SK-N-DZ (cell line): Measurements from ENCODE around the gene ITGAE.

Experiments
- DNase-seq: peaks from one replicate; pipeline ENCODE4 v3.0.0-alpha.2; 2015; ENCODE audit warnings: low spot score

ITGAE gene

DNA sequence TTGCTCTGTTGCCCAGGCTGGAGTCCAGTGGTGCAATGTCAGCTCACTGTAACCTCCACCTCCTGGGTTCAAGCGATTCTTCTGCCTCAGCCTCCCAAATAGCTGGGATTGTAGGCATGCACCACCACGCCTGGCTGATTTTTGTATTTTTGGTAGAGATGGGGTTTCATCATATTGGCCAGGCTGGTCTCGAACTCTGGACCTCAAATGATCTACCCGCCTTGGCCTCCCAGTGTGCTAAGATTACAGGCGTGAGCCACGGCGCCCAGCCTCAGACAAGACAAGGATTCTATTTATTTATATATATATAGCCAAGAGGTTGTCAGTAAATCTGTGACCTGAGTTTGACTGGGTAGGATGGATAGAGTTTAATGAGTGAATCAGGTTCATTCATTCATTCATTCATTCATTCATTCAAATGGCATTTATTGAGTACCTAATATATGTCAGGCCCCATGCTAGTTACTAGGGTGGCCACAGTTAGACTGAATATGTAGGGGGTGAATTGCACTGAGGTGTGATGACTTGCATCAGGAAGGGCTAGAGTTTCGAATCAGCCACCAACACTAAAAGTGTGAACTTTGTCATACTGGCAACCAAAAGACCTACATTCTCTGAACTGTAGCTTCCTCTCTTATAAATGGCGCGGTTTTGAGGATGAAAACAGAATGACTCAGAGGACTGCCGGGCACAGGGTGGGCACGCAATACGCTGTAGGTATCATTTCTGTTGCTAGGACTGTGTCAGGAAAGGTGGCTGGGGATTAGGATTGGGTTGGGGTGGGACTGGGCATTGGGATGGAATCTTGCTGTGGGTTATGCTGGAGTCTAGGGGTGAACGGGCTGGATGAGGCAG lies 37.8 kb downstream of the ITGAE start:
- no peak for DNase-seq

DNA sequence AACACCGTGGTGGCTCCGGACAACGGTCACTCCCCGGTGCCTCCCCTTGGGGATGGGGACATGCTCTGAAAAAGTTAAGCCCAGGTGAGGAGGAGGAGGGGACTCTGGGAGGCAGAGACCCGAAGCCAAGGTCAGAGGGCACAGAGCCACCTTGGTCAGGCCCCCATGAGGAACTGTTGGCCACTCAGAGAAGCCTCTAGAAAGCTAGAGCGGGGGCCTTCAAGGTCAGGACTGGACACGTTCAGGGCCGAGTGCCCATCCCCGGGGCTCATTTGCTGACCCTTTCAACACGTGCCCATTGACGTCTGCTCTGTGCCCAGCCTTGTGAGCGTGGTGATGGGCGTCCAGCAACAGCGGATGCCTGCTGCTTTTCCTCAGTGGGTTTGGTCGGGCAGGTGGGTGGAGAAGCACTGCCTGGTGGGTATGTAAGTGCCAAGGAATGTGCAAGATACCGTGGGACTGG lies 39.0 kb downstream of the ITGAE start:
- no peak for DNase-seq

DNA sequence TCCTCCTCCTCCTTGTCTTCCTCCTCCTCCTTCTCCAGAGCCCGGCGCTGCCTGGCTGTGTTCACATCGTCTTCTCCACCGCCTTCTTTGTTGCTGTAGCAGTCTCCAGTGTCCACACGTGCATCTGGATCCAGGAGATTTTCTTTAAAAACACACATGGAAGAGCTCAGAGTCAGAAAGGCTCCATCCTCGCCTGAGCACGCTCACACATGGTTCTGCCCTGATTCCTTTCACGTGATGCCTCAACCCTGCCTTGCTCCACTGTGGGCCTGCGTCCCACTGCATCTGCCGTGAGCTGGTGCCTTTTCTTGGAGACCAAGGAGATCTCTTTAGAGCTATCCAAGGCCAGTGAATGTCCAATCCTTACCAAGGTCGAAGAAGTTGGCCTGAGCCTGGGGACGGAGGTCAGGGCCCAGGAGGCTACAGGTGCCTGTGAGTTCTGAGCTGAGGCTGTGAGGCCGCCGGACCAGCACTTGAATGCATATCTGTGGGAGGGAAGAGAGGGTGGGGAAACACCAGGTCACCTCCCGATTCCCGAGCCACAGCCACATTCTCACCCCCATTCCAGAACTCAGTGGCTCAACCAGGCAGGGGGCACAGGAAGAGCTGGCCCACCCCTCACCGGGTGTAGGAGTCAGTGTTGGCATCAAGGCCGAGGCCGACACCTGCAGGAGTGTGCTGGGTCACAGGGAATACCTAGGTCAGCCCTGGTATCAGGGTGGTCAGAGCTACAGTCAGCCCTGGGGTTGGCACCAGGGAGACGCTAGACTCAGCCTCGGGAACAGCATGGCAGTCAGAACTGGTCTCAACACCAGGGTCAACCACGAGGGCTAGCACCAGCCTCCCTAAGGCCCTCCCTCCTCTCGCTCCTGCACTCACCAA lies 39.7 kb downstream of the ITGAE start:
- DNase-seq, result no peak

DNA sequence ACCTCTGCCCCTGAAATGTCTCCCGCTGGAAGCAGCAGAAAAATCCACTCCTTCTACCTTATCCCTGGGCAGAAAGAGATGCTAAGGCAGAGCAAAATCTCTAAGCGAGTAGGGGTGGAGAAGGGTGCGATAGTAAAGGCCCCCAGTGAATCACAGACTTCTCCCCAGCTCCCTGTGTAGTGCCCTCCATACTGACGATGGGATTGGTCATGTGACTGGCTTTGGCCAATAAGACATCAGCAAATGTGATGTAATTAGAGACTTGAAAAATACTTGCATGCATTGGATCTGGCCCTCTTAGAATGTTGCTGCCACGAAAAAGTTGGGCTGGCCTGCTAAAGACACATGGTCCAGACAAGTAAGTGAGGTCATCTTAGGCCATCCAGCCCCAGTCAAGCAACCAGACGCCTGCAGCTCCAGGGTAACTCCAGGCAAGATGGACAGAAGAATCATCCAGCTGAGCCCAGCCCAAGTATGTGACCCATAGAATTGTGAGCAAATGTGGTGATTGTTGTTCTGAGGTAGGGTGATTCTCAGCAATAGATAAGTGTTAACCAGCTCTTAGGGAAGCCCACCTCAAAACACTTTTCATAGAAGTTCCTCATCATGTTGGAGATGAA lies 41.3 kb downstream of the ITGAE start:
- no peak for DNase-seq

DNA sequence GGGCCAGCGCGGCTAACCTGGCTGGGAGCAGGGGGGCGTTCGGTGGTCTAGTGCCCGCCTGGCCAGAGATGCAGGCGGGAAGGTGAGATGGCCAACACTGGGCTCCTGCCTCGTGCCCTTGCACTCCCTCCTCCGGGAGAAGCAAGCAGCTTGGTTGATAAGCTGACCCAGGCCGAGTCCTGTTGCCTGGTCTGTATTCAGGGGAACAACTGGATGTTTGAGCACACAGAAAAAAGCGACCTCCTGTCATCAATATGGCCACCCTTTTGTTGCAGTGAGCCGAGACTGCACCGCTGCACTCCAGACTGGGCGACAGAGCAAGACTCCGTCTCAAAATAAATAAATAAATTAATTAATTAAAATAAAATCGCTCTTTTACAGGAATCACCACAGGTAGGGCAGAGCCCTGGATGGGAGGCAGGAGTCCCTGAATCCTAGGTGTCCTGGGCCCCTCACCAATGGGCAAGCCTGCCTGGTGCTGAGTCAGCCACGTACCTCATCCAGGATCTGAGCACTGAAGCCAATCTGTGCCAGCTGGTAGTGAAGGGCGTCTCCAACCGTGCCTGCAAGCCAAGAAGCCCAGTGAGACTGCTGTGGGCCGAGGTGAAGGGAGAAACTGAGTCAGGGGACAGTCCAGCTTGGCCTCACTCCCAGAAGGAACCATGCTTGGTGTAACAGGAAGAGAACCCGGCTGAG lies 45.5 kb downstream of the ITGAE start:
- no peak for DNase-seq

DNA sequence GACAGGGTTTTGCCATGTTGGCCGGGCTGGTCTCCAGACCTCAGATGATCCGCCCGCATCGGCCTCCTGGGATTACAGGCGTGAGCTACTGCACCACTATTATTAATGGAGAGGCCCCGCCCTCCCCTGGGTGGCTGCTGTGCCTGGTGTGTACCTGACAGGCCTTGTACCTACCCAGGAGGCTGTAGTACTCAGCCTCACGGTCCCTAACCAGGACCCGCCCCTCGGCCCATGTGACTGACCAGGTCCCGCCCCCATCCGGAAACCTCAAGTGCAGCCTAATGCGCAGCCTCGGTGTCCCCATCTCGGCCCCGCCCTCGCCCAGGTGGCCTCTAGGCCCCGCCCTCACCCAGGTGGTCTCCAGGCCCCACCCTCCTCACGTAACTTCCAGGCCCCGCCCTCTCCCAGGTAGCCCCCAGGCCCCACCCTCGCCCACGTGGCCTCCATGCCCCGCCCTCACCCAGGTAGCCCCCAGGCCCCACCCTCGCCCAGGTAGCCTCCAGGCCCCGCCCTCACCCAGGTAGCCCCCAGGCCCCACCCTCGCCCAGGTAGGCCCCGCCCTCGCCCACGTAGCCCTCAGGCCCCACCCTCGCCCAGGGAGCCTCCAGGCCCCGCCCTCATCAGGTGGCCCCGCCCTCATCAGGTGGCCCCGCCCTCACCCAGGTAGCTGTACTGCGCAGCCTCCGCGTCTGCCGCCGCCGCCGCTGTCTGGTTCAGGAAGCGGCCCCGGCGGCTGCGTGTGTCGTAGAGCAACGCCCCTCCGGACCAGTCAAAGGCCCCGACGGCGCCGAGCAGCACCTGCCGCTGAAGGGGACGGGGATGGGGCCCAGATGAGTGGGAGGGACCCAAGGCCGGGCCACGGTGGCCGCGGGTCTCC lies 46.3 kb downstream of the ITGAE start:
- DNase-seq, result no peak

DNA sequence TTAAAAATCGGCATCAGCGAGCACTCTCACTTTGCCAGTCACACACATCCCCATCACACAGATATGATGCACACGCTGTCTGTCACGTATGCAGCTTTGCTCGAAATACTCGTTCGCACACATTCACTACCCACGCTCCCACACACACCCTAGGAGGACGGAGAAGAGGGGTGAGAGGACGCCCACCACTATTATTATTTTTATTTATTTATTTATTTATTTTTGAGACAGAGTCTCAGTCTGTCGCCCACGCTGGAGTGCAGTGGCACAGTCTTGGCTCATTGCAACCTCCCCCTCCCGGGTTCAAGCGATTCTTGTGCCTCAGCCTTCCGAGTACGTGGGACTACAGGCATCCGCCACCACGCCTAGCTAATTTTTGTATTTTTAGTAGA lies 46.9 kb downstream of the ITGAE start:
- DNase-seq, result no peak

DNA sequence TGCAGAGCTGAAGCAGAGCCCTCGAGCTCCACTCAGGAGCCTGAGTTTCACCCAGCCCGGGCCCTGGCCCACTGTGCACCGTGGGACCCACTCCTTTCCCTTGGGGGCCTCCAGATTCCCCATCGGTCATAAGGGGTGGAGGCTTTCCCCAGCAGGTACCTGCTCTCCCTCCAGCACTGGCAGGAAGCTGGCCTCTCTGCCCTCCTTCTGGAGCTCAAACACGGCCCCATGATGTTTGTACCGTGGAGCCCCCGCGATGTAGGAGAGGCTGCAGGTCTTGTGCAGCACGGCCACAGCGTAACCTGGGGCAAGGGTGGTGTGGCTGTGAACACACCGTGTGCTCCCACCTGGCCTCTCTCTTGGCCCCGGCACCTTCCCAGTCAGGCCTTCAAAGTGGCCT lies 47.4 kb downstream of the ITGAE start:
- DNase-seq, result no peak

DNA sequence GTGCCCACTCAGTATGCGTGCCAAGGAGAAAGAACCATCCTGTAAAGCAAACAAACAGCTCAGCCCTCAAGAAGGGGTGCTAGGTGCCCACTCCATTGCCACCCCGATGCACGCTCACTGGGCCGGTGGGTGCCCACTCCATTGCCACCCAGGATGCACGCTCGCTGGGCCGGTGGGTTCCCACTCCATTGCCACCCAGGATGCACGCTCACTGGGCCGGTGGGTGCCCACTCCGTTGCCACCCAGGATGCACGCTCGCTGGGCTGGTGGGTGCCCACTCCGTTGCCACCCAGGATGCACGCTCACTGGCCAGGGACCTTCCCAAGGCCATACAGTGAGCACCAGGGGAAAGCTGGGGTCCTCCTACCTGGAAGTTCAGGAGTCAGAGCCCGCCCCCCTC lies 49.2 kb downstream of the ITGAE start:
- DNase-seq, result no peak

DNA sequence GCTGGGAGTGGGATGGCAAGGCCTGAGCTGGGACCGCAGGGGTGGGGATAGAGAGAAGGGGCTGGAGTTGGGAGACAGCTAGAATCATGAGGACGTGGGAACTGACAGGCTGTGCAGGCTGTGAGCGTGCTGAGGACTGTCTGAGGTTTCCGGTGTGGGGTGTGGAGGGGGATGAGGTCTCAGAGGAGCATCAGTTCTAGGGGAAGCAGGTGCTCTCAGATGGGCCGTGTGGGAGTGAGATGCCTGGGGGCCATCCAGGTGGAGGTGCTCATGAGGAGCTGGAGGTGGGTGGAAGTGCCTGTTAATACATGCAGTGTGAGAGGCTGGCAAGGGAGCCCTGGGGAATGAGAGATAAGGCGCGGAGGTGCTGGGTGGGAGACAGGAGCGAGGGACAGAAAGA lies 50.1 kb downstream of the ITGAE start:
- DNase-seq, result no peak

DNA sequence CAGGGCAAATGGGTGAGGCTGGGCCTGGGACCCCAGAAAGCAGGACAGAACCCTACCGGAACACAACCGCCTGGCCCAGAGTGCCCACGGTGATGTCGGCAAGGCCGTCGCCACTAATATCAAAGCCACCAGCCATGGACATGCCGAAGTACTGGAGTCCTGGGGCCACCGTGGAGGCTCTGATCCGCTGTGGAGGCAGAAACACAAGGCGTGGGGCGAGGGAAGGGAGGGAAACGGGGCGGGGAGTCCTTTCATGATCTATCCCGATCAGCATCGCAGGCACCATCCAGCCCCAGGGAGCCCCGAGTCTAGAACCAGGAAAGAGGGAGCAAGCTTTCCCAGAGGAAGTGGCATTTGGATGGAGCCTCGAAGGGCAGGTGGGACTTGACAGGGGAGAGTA lies 50.7 kb downstream of the ITGAE start:
- DNase-seq, result no peak

DNA sequence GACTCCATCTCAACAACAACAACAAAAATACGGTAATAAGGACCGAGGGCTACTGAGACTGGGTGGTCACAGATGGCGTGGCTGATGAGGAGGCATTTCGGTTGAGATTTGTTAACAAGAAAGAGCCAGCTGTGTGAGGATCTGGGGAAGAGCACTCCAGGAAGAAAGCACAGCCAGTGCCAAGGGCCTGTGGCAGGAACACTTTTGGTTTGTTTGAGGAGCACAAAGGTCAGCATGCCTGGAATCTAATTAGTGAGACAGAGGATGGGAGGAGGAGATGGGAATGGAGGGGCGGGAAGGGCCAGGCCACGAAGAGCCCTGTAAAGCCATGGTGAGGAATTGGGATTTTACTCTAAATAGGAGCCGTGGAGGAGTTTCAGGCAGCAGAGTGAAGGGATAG lies 52.4 kb downstream of the ITGAE start:
- no peak for DNase-seq

DNA sequence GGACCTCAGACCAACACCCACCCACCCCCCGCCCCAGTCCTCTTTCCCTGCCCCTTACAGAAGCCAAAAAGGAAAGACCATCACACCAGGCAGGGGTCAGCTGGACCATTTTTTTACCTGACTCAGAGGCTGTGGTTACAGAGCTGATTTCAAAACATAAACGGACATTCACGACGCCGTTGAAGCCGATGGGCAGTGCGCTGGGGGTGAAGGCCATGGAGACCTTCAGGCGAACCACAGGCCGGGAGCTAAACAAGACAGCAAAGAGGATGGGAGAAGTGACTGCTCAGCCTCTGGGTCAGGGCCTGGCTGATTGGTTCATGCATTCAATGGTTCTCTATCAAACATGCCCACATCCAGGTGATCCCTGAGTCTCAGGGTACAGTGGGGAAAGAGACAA lies 53.2 kb downstream of the ITGAE start:
- no peak for DNase-seq

DNA sequence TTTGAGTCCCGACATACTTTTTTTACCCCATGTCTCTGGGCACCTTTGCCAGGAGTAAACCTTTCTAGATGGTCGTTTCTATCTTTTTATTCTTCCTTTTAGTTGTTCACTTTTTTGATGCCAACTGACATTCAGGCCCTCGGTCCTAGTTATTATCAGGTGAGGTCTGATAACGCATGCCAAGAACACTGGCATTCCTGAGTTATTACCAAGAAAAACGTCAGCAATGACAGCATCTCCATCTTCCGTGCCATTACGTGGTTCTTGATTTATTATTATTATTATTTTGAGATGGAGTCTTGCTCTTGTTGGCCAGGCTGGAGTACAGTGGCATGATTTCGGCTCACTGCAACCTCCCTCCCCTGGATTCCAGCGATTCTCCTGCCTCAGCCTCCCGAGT lies 55.9 kb downstream of the ITGAE start:
- DNase-seq, result no peak

DNA sequence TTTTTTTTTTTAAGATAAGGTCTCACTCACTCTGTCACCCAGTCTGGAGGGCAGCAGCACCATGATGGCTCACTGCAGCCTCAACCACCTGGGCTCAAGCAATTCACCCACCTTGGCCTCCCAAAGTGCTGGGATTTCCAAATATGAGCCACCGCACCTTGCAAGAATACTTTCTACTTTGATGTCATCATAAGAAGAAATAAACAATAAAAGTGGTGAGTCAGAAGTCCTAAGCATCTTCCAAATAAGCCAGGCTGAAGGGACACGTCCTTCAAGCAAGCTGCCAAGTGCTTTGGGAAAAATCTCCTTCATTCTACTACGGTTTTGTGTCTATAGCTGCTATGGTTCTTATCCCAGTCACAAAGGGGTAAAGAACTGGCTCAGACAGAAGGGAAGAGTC lies 57.0 kb downstream of the ITGAE start:
- no peak for DNase-seq

DNA sequence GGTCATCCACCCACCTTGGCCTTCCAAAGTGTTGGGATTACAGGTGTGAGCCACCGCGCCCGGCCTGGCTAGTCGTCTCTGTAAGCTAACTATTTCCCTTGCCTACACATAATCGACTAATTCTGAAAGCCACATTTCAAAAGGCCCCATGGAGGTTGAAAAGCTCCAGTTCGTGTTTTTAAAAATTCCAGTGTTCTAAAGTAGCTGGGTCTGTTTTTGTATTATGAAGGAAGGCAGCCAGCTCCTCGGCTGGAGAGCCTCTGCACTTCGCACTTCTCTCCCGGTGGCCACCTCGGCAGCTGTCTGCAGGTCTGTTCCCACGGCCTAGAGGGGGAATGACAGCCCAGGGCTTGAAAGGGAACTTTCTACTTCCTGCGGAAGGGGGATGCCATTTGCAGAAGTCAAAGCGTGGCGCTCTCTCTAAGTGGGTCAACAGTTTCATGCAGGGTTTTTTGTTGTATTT lies 60.3 kb downstream of the ITGAE start:
- DNase-seq, result peak; percentile 32

DNA sequence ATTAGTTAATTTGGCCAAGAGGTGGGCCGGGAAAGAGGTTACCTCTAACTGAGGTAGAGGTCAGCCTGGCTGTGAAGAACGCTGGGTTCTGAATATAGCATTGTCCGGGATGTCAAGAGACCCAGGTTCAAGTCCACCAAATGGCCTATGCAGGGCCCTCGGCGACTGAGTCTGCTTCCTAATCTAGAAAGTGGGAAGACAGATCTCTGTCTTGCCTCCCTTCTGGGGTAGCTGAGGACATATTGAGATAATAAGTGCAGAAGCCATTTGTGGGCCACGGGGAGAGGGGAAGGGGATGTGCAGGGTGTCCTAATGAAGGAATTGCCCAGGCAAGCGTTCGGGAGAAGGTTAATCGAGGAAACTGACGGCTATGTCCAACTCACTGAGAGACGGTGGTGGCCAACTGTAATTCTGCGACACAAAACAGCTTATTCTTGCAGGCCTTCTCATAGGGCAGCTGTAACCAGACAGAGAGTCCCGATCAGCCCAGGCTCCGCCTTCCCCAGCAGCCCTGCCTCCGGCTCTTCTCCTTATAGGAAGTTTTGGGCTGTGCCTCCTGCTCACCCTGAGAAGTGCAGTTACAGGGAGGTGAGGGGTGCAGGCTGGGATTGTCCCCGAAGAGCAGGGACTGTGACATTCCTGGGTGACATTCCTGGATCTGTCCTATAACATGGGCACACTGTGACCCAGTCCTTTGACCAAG lies 61.4 kb downstream of the ITGAE start:
- DNase-seq, result no peak

DNA sequence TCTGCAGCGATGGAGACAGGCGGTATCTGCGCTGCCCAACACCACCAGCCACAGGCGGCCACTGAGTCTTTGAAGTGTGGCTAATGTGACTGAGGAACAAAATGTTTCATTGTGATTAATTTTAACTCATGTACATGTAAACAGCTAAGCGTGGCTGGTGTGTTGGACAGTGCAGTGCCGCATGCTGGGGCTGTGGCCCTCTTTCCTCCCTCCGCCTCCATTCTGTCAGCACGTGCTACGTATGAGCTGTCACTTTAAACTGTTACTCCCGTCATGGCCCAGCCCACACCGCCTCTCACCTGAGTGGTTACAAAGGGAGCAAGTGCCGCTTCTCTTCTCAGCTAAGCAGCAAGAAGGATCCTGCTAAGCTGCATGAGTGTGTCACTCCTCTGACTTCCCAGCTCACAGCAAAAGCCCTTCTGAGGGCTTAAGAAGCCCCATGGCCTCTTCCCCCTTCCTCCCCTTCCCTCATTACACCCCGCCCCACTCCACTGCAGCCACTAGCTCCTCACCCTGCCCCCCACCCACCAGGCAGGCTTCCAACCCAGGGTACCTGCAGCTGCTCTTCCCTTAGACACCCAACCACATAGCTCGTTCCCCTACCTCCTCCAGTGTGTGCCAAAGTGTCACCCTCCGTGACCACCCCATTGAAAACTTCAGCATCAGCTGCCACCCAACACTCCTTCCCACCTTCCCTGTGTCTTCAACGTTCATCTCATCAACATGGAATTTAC lies 62.3 kb downstream of the ITGAE start:
- no peak for DNase-seq

DNA sequence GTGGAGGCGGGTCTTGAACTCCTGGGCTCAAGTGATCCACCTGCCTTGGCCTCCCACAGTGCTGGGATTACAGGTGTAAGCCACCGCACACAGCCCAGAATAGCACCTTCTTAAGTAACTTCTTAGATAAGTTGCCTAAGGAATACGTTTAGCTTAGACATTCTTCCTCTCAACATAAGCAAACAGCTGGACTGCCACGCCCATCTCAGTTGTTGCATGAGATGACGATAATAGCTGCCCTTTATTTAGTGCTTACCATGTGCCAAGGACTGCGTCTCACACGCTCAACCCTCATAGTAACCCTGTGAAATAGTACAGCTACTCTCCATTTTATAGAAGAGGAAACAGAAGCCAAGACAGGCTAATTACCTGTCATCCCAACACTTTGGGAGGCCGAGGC lies 65.5 kb downstream of the ITGAE start:
- no peak for DNase-seq
